H1 (cell line): ENCODE data around the gene TMEM125.

Source experiments
- EZH2 ChIP-seq: fragments of 200-600 bp; sonication (generic); IDR thresholded peaks from 2 replicates; pipeline ENCODE4 v1.7.1; 2012; ENCODE audit warnings: low read depth, mild to moderate bottlenecking, moderate library complexity, low read length, inconsistent platforms; ENCODE audit not compliant: severe bottlenecking
- MAFK ChIP-seq: IDR thresholded peaks from 2 replicates; pipeline ENCODE4 v1.6.1; 2012; ENCODE audit warnings: low read depth, mild to moderate bottlenecking, improper control_type of control experiment, low read length
- RXRA ChIP-seq: IDR thresholded peaks from 2 replicates; pipeline ENCODE4 v1.6.1; 2011; ENCODE audit warnings: low read depth, mild to moderate bottlenecking, low read length, moderate library complexity; ENCODE audit not compliant: insufficient read depth
- TAF1 ChIP-seq: IDR thresholded peaks from 2 replicates; pipeline ENCODE4 v1.6.1; 2011; ENCODE audit warnings: mild to moderate bottlenecking, low read depth, low read length
- TF ChIP-seq, protein P1 (sequence below), 3 experiments: IDR thresholded peaks; 1 replicate in 2 of 3; 2 replicates in 1 of 3; pipeline versions ENCODE4 v1.5.1 to v1.6.1; 2011; ENCODE audit warnings: low read length in 3 of 3, mild to moderate bottlenecking in 3 of 3, inconsistent platforms in 2 of 3, low read depth in 1 of 3, moderate library complexity in 1 of 3; ENCODE audit not compliant: insufficient read depth in 1 of 3; ENCODE audit errors: control extremely low read depth in 1 of 3
- TF ChIP-seq, protein P2 (sequence below): IDR thresholded peaks from 2 replicates; pipeline ENCODE4 v1.6.1; 2011; ENCODE audit warnings: low read depth, mild to moderate bottlenecking, low read length; ENCODE audit not compliant: insufficient read depth

DNA sequence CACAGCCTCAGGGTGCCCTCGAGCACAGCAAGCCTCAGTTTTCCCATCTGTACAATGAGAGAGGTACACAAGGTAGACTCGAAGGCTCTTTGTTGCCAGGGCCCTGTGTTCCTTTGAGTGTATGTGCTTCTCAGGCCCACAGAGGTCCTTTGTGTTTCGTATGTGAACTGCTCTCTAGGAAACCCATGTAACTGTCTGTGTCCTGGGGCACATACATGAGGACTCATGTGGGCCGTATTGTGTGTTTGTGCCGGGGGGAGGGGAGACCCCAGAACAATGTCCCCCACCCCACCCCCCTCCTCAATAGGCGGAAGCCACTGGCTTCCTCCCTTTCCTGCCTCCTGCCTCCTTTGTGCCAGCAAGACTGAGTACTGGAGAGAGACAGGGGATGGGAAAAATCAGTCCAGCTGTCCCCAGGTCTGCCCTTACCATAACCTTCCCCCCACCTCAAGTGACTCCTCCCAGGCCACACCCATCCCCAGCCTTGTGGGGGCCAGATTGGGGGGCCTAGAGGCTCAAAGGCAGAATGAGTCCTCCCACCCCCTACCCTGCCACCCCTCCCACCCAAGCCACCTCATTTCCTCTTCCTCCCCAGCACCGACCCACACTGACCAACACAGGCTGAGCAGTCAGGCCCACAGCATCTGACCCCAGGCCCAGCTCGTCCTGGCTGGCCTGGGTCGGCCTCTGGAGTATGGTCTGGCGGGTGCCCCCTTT is 30.8 kb downstream of the TMEM125 start, which contains the start of gene TIE1:
- TF ChIP-seq, protein P1, sequence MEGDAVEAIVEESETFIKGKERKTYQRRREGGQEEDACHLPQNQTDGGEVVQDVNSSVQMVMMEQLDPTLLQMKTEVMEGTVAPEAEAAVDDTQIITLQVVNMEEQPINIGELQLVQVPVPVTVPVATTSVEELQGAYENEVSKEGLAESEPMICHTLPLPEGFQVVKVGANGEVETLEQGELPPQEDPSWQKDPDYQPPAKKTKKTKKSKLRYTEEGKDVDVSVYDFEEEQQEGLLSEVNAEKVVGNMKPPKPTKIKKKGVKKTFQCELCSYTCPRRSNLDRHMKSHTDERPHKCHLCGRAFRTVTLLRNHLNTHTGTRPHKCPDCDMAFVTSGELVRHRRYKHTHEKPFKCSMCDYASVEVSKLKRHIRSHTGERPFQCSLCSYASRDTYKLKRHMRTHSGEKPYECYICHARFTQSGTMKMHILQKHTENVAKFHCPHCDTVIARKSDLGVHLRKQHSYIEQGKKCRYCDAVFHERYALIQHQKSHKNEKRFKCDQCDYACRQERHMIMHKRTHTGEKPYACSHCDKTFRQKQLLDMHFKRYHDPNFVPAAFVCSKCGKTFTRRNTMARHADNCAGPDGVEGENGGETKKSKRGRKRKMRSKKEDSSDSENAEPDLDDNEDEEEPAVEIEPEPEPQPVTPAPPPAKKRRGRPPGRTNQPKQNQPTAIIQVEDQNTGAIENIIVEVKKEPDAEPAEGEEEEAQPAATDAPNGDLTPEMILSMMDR (IDR thresholded peaks at IDR 0.05; ENCODE audit: control extremely low read depth in 1 of 3, insufficient read depth in 1 of 3, low read depth in 1 of 3, low read length in 3 of 3) = no peak
- TF ChIP-seq RXRA (no peak), MAFK (no peak), EZH2 (no peak), TAF1 (no peak)
- TF ChIP-seq, protein P2, sequence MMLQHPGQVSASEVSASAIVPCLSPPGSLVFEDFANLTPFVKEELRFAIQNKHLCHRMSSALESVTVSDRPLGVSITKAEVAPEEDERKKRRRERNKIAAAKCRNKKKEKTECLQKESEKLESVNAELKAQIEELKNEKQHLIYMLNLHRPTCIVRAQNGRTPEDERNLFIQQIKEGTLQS = no peak
